Measurements from ENCODE around the gene YARS2.

GRCh38 chr12:32801269-32801980 lies 45.7 kb upstream of the YARS2 start:
- TF ChIP-seq MAX (IDR thresholded peaks at IDR 0.05) = no peak
- no peak for TF ChIP-seq CEBPB (IDR thresholded peaks at IDR 0.05)
- TF ChIP-seq EP300 (IDR thresholded peaks at IDR 0.05; ENCODE audit: borderline replicate concordance) = no peak
- TF ChIP-seq ZBTB7A (IDR thresholded peaks at IDR 0.05; ENCODE audit: low read depth) = no peak
- no peak for TF ChIP-seq CREB1 (IDR thresholded peaks at IDR 0.05; ENCODE audit: low read depth)
- TF ChIP-seq RAD21 (IDR thresholded peaks at IDR 0.05; ENCODE audit: low read depth) = no peak
- TF ChIP-seq TAF1 (IDR thresholded peaks at IDR 0.05; ENCODE audit: low read depth) = no peak
- TF ChIP-seq TEAD4 (IDR thresholded peaks at IDR 0.05) = no peak
- TF ChIP-seq FOXM1 (IDR thresholded peaks at IDR 0.05; ENCODE audit: borderline replicate concordance, low read depth) = no peak
